GM18873 (cell line): ENCODE results near the gene PCDH15.
"Not testable (repeated sequence)": the region's sequence is repeated elsewhere in the genome, so short reads cannot be mapped to it uniquely, and the experiment has no call there.

Source experiments
- ATAC-seq: cut with Tn5 transposase; IDR thresholded peaks from one replicate; pipeline ENCODE4 v1.9.1; 2021; ENCODE audit warnings: mild to moderate bottlenecking, moderate library complexity, moderate number of reproducible peaks; ENCODE audit not compliant: unreplicated experiment, low FRiP score

The PCDH15 gene

GRCh38 chr10:54415483-54415882 lies 385.5 kb downstream of the PCDH15 start:
- ATAC-seq: no peak

GRCh38 chr10:54402576-54402975 lies 398.5 kb downstream of the PCDH15 start:
- no peak for ATAC-seq

GRCh38 chr10:54396031-54396430 lies 405.0 kb downstream of the PCDH15 start:
- ATAC-seq: no peak

- ATAC-seq: not testable (repeated sequence)
Measured at GRCh38 chr10:54394598-54394997, 406.4 kb downstream of the PCDH15 start.

- no peak for ATAC-seq
Measured at GRCh38 chr10:54372179-54372578, 428.9 kb downstream of the PCDH15 start.

- no peak for ATAC-seq
Measured at GRCh38 chr10:54368984-54369383, 432.0 kb downstream of the PCDH15 start.

GRCh38 chr10:54363390-54363789 lies 437.6 kb downstream of the PCDH15 start:
- no peak for ATAC-seq

GRCh38 chr10:54342058-54342457 lies 459.0 kb downstream of the PCDH15 start:
- no peak for ATAC-seq

- no peak for ATAC-seq
Measured at GRCh38 chr10:54335296-54335695, 465.7 kb downstream of the PCDH15 start.

GRCh38 chr10:54319341-54319740 lies 481.7 kb downstream of the PCDH15 start:
- ATAC-seq: no peak

GRCh38 chr10:54318470-54318869 lies 482.6 kb downstream of the PCDH15 start:
- no peak for ATAC-seq

- ATAC-seq: no peak
Measured at GRCh38 chr10:54314430-54314829, 486.6 kb downstream of the PCDH15 start.

- no peak for ATAC-seq
Measured at GRCh38 chr10:54284526-54285193, 516.4 kb downstream of the PCDH15 start.

- no peak for ATAC-seq
Measured at GRCh38 chr10:54282012-54282411, 519.0 kb downstream of the PCDH15 start.

GRCh38 chr10:54266395-54266794 lies 534.6 kb downstream of the PCDH15 start:
- ATAC-seq: no peak

GRCh38 chr10:54262726-54263125 lies 538.3 kb downstream of the PCDH15 start:
- no peak for ATAC-seq

GRCh38 chr10:54259104-54259503 lies 541.9 kb downstream of the PCDH15 start:
- no peak for ATAC-seq

- no peak for ATAC-seq
Measured at GRCh38 chr10:54234832-54235231, 566.2 kb downstream of the PCDH15 start.

GRCh38 chr10:54203401-54203800 lies 597.6 kb downstream of the PCDH15 start:
- ATAC-seq: no peak

GRCh38 chr10:54198051-54198450 lies 603.0 kb downstream of the PCDH15 start:
- ATAC-seq: no peak

GRCh38 chr10:54194806-54195205 lies 606.2 kb downstream of the PCDH15 start:
- no peak for ATAC-seq

- ATAC-seq: no peak
Measured at GRCh38 chr10:54159924-54160323, 641.1 kb downstream of the PCDH15 start.

GRCh38 chr10:54148508-54148907 lies 652.5 kb downstream of the PCDH15 start:
- no peak for ATAC-seq
